HepG2 (cell line): Measurements from ENCODE around the gene SRP14. TPM values are rescaled to one million over a fixed set of nuclear protein-coding genes. Genes with fewer than 3 reads are reported as not detected.

Experiments used
- BORCS8-MEF2B ChIP-seq: sonication (generic); formaldehyde crosslinking; IDR thresholded peaks from 2 replicates; pipeline ENCODE4 v1.8.0; 2022; ENCODE audit warnings: mild to moderate bottlenecking, missing genetic modification reagents
- KMT2B ChIP-seq: IDR thresholded peaks from 2 replicates; pipeline ENCODE4 v1.6.1; 2016; ENCODE audit warnings: missing genetic modification reagents, missing compliant biosample characterization
- MTF1 ChIP-seq: sonication (generic); formaldehyde crosslinking; IDR thresholded peaks from 2 replicates; pipeline ENCODE4 v1.5.0; 2020; ENCODE audit warnings: missing genetic modification reagents
- NFE2 ChIP-seq: sonication (generic); formaldehyde crosslinking; IDR thresholded peaks from 2 replicates; pipeline ENCODE4 v1.4.0; 2020; ENCODE audit warnings: missing genetic modification reagents
- NR3C1 ChIP-seq: sonication (generic); formaldehyde crosslinking; IDR thresholded peaks from 2 replicates; pipeline ENCODE4 v1.4.0; 2020; ENCODE audit warnings: missing genetic modification reagents
- SETDB1 ChIP-seq: sonication (generic); formaldehyde crosslinking; IDR thresholded peaks from 2 replicates; pipeline ENCODE4 v1.5.1; 2020; ENCODE audit warnings: missing genetic modification reagents, mild to moderate bottlenecking, borderline replicate concordance
- ZC3H13 ChIP-seq: sonication (generic); formaldehyde crosslinking; IDR thresholded peaks from 2 replicates; pipeline ENCODE4 v1.8.1; 2023; ENCODE audit warnings: mild to moderate bottlenecking, missing genetic modification reagents, moderate library complexity
- ZFP62 ChIP-seq: sonication (generic); formaldehyde crosslinking; IDR thresholded peaks from 2 replicates; pipeline ENCODE4 v1.4.0; 2020; ENCODE audit warnings: missing genetic modification reagents
- ZMYM3 ChIP-seq: sonication (generic); formaldehyde crosslinking; IDR thresholded peaks from 2 replicates; pipeline ENCODE4 v1.5.1; 2020; ENCODE audit warnings: mild to moderate bottlenecking, missing genetic modification reagents
- ZNF225 ChIP-seq: sonication (generic); formaldehyde crosslinking; IDR thresholded peaks from 2 replicates; pipeline ENCODE4 v1.4.0; 2020; ENCODE audit warnings: mild to moderate bottlenecking, missing genetic modification reagents
- ZNF263 ChIP-seq: sonication (generic); formaldehyde crosslinking; IDR thresholded peaks from 2 replicates; pipeline ENCODE4 v1.4.0; 2020; ENCODE audit warnings: missing genetic modification reagents
- ZNF446 ChIP-seq: sonication (generic); formaldehyde crosslinking; IDR thresholded peaks from 2 replicates; pipeline ENCODE4 v1.5.0; 2020; ENCODE audit warnings: mild to moderate bottlenecking, missing genetic modification reagents
- ZNF577 ChIP-seq: sonication (generic); formaldehyde crosslinking; IDR thresholded peaks from 2 replicates; pipeline ENCODE4 v1.4.0; 2020; ENCODE audit warnings: mild to moderate bottlenecking, low read depth, missing genetic modification reagents, borderline replicate concordance
- ZNF589 ChIP-seq: sonication (generic); formaldehyde crosslinking; conservative IDR thresholded peaks from 2 replicates; pipeline ENCODE4 v1.8.0; 2022; ENCODE audit warnings: mild to moderate bottlenecking, moderate library complexity, missing genetic modification reagents
- polyA plus RNA-seq, 8 experiments: library from polyadenylated mRNA; depleted of rRNA in 3 of 8; stranded (reverse) in 7 of 8; unstranded in 1 of 8; fragments of >200 nt; fragmentation: Illumina TruSeq in 4 of 8; extraction: Trizol in 4 of 8; gene quantifications; 2 replicates each; pipeline versions ENCODE4 v1.2.1 to v1.2.3, GENCODE V29; 2011 to 2016; ENCODE audit warnings: low read depth in 4 of 8, missing spikeins in 1 of 8, mixed read lengths in 1 of 8; ENCODE audit not compliant: insufficient read depth in 1 of 8
- total RNA-seq, 5 experiments: library from RNA; depleted of rRNA; stranded (reverse); fragments of >200 nt; fragmentation: Illumina TruSeq; extraction: Trizol; gene quantifications; 2 replicates each; pipeline ENCODE4 v1.2.3, GENCODE V29; 2016; ENCODE audit warnings: low read depth in 1 of 5
- TF ChIP-seq, protein P1 (sequence below): sonication (generic); IDR thresholded peaks from 2 replicates; pipeline ENCODE4 v1.6.1; 2016; ENCODE audit warnings: low read depth, borderline replicate concordance
- TF ChIP-seq, protein P2 (sequence below): sonication (generic); formaldehyde crosslinking; IDR thresholded peaks from 2 replicates; pipeline ENCODE4 v1.4.0; 2020; ENCODE audit warnings: missing genetic modification reagents, borderline replicate concordance
- TF ChIP-seq, protein P3 (sequence below): sonication (generic); formaldehyde crosslinking; IDR thresholded peaks from 2 replicates; pipeline ENCODE4 v1.8.1; 2023; ENCODE audit warnings: missing genetic modification reagents, inconsistent platforms, borderline replicate concordance
- TF ChIP-seq, protein P4 (sequence below): IDR thresholded peaks from 2 replicates; pipeline ENCODE4 v1.6.1; 2016; ENCODE audit warnings: low read depth, control low read depth
- TF ChIP-seq, protein P5 (sequence below): sonication (generic); formaldehyde crosslinking; IDR thresholded peaks from 2 replicates; pipeline ENCODE4 v1.4.0; 2020; ENCODE audit warnings: missing genetic modification reagents
- TF ChIP-seq, protein P6 (sequence below): sonication (generic); formaldehyde crosslinking; IDR thresholded peaks from 2 replicates; pipeline ENCODE4 v1.5.0; 2020; ENCODE audit warnings: missing genetic modification reagents, mild to moderate bottlenecking, borderline replicate concordance

Gene SRP14
- total and polyA plus RNA-seq, 2 of the 13 experiments (the other 11 are each of a cell fraction or from before 2014, with no cell fraction given) = 208 to 356 TPM

DNA sequence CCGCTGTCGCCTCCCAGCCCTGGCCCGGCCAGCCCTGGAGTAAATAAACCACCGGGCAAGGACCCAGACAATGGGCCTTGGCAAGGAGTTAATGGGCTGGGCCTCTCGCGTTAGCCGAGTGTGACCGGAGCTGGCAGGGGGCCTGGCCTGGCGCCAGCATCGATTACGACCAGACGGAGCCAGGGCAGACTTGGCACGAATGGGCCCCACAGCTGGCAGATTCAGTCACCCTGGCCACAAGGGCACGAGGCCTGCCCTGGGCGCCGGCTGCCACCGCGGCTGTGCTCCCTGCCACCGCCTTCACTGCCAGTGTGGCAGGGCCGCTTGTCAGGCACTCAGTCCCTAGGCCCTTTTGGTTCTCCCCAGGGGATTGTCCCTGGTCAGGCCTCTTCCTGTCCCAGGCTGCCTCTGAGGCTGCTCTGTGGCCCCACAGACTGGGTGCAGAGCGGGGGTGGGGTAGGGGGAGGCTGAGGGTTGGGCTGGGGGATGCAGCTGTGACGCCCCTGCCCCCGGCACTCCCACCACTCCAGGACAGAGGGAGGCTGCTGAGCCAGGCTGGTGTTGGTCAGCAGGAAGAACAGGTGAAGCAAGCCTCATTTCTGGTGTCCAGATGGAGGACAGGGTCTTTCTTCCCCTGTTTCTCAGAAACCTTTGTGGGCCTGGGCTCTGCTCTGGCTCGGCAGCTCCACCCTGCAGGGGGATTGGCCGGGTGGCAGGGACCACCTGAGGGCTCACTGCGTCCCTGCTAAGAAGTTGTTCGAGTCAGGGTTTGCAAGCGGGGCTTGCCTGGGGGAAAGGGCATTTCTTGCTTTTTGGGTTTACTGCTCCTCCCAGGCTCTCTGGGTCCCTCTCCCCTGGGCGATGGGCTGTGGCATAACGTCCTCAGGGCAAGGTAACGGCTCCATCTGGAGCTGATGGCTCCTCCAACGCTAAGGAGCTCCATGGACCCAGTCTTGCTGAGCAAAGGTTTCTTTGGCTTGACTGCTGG lies 30.5 kb upstream of the SRP14 start (continued):
- TF ChIP-seq, protein P1, sequence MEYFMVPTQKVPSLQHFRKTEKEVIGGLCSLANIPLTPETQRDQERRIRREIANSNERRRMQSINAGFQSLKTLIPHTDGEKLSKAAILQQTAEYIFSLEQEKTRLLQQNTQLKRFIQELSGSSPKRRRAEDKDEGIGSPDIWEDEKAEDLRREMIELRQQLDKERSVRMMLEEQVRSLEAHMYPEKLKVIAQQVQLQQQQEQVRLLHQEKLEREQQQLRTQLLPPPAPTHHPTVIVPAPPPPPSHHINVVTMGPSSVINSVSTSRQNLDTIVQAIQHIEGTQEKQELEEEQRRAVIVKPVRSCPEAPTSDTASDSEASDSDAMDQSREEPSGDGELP = no peak
- TF ChIP-seq ZMYM3 (CRISPR knock-in tag) = 0 out of 2 replicates have a peak, but pooled peaks have one; percentile 29
- no peak for TF ChIP-seq SETDB1 (CRISPR knock-in tag)
- no peak for TF ChIP-seq NFE2 (CRISPR knock-in tag)
- TF ChIP-seq ZNF225 (CRISPR knock-in tag) = no peak
- no peak for TF ChIP-seq BORCS8-MEF2B (CRISPR knock-in tag)
- no peak for TF ChIP-seq NR3C1 (CRISPR knock-in tag)
- no peak for TF ChIP-seq ZNF589
- no peak for TF ChIP-seq ZFP62
- TF ChIP-seq ZNF577 (CRISPR knock-in tag) = no peak
- TF ChIP-seq ZNF446 (CRISPR knock-in tag) = no peak
- TF ChIP-seq, protein P2, sequence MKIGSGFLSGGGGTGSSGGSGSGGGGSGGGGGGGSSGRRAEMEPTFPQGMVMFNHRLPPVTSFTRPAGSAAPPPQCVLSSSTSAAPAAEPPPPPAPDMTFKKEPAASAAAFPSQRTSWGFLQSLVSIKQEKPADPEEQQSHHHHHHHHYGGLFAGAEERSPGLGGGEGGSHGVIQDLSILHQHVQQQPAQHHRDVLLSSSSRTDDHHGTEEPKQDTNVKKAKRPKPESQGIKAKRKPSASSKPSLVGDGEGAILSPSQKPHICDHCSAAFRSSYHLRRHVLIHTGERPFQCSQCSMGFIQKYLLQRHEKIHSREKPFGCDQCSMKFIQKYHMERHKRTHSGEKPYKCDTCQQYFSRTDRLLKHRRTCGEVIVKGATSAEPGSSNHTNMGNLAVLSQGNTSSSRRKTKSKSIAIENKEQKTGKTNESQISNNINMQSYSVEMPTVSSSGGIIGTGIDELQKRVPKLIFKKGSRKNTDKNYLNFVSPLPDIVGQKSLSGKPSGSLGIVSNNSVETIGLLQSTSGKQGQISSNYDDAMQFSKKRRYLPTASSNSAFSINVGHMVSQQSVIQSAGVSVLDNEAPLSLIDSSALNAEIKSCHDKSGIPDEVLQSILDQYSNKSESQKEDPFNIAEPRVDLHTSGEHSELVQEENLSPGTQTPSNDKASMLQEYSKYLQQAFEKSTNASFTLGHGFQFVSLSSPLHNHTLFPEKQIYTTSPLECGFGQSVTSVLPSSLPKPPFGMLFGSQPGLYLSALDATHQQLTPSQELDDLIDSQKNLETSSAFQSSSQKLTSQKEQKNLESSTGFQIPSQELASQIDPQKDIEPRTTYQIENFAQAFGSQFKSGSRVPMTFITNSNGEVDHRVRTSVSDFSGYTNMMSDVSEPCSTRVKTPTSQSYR (CRISPR knock-in tag) = 0 out of 2 replicates have a peak, but pooled peaks have one; percentile 4
- TF ChIP-seq ZNF263 = no peak
- TF ChIP-seq, protein P3, sequence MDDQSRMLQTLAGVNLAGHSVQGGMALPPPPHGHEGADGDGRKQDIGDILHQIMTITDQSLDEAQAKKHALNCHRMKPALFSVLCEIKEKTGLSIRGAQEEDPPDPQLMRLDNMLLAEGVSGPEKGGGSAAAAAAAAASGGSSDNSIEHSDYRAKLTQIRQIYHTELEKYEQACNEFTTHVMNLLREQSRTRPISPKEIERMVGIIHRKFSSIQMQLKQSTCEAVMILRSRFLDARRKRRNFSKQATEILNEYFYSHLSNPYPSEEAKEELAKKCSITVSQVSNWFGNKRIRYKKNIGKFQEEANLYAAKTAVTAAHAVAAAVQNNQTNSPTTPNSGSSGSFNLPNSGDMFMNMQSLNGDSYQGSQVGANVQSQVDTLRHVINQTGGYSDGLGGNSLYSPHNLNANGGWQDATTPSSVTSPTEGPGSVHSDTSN (CRISPR knock-in tag) = no peak
- TF ChIP-seq KMT2B = peak; percentile 28; the same call in 1 of the 2 replicates
- TF ChIP-seq, protein P4, sequence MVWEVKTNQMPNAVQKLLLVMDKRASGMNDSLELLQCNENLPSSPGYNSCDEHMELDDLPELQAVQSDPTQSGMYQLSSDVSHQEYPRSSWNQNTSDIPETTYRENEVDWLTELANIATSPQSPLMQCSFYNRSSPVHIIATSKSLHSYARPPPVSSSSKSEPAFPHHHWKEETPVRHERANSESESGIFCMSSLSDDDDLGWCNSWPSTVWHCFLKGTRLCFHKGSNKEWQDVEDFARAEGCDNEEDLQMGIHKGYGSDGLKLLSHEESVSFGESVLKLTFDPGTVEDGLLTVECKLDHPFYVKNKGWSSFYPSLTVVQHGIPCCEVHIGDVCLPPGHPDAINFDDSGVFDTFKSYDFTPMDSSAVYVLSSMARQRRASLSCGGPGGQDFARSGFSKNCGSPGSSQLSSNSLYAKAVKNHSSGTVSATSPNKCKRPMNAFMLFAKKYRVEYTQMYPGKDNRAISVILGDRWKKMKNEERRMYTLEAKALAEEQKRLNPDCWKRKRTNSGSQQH (CRISPR knock-in tag) = 0 out of 2 replicates have a peak, but pooled peaks have one; percentile 28
- TF ChIP-seq MTF1 (CRISPR knock-in tag) = no peak
- TF ChIP-seq, protein P5, sequence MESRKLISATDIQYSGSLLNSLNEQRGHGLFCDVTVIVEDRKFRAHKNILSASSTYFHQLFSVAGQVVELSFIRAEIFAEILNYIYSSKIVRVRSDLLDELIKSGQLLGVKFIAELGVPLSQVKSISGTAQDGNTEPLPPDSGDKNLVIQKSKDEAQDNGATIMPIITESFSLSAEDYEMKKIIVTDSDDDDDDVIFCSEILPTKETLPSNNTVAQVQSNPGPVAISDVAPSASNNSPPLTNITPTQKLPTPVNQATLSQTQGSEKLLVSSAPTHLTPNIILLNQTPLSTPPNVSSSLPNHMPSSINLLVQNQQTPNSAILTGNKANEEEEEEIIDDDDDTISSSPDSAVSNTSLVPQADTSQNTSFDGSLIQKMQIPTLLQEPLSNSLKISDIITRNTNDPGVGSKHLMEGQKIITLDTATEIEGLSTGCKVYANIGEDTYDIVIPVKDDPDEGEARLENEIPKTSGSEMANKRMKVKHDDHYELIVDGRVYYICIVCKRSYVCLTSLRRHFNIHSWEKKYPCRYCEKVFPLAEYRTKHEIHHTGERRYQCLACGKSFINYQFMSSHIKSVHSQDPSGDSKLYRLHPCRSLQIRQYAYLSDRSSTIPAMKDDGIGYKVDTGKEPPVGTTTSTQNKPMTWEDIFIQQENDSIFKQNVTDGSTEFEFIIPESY (CRISPR knock-in tag) = no peak; the same call in 1 of the 2 replicates
- TF ChIP-seq ZC3H13 (CRISPR knock-in tag) = no peak
- TF ChIP-seq, protein P6, sequence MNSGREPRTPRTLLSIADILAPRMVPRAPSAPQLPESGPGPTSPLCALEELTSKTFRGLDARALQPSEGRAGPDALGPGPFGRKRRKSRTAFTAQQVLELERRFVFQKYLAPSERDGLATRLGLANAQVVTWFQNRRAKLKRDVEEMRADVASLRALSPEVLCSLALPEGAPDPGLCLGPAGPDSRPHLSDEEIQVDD (CRISPR knock-in tag) = no peak
